Measurements from ENCODE around the gene GNAT2.

Gene GNAT2

DNA sequence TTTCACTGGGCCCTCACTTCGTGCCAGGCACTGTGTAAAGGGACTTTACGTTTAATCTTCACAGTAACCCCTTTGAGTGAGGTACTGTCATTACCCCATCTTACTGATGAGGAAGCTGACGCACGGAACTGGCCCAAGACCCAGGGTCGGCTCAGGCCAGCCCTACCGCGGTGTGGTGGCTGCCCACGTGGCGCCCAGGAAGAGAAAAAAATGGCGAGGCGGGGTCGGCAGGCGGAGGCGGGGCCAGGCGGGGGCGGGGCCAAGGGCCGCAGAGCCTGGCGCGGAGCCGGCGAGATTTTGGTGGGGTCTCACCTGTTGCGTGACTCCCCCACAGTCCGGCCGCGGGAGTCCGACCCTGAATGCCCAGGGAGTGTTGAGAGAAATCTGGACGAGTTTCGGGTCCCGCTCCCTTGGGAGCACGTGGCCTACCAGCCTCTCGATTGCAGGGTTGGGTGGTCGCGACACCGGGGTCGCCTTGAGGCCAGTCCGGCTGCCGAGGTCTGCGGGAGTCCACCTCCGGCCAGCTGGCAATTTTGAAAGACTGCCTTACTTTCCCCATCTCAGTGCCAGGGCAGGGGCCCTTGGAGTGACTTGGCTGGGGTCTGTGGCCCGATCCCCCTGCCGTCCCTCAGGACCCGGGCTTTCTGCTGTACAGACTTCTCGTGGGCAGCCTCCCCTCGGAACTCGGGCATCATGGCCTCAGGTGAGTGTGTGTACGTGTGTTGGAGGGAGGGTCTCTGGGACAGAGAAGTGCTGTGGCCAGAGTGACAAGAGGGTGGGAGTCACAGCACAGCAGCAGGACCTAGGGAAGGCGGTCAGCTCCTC lies at the start of gene GNAT2, which contains the start of gene AMPD2:
Gene GNAT2 (minus strand): TSS at position 41 of the 825 bp plus-strand sequence. CDS start 6,746 bp downstream, outside the sequence.
Gene AMPD2 (plus strand): TSS at position 262 of the 825 bp plus-strand sequence. CDS start 1,339 bp downstream, outside the sequence.
- Histone ChIP-seq H3F3A (ENCODE audit: control insufficient read depth, insufficient read depth) (peaks cover 12% of the 10 kb centered on the region), H3K9me2 (replicated peaks; ENCODE audit: control insufficient read depth, low read length) (no peaks in the 10 kb centered on the region), H3K4me1 (ENCODE audit: control insufficient read depth, low read length) (peaks cover 79% of the 10 kb centered on the region), H4K20me1 (ENCODE audit: control insufficient read depth, insufficient read depth, low read depth, low read length) (no peaks in the 10 kb centered on the region), H3K27me3 (ENCODE audit: control insufficient read depth, low read length) (no peaks in the 10 kb centered on the region), H3K4me2 (ENCODE audit: low read length) (peak within 1 kb of the TSS; percentile 77), H3K4me3 (ENCODE audit: low read length) (peak within 1 kb of the TSS; percentile 81), H3K79me2 (ENCODE audit: control insufficient read depth, low read length) (peaks cover 55% of the 10 kb centered on the region), H3K36me3 (ENCODE audit: control insufficient read depth, low read length) (no peaks in the 10 kb centered on the region), H3K27ac (ENCODE audit: low read depth, low read length) (peak within 1 kb of the TSS; percentile 44), H3K9me3 (ENCODE audit: control insufficient read depth, insufficient read depth, low read length) (no peaks in the 10 kb centered on the region)
- no peak for TF ChIP-seq EZH2phosphoT487 (IDR thresholded peaks at IDR 0.05; ENCODE audit: borderline replicate concordance, low read length)
- TF ChIP-seq CTCF (IDR thresholded peaks at IDR 0.05; ENCODE audit: low read depth, low read length, poor library complexity, severe bottlenecking) = no peak

DNA sequence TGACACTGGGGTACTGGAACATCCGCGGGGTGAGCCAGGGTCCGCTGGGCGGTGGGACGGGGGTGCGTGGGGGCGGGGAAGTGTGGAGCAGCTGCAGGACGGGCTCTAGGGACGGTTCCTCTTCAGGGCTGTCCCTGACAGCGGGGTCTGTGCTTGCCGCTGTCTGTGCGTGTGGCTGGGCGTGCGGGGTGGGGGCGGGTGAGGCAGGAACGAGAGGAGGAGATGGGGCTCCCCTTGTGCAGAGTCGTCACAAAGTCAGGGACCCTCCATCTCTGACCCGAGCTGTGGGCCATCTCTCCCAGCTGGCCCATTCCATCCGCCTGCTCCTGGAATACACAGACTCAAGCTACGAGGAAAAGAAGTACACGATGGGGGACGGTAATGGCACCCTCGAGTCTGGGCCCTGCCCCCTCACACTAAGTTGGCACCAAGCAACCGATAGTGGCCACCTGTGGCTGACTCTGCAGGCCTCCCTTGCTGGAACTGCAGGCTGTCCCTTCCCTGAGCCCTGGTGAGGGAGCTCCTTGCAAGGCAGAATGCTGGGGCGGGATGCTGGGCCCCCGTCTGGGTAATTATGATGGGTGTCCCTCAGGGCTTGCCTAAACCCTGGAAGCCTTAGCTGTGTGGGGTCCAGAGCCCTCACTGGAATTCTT lies 48.8 kb upstream of the GNAT2 start:
- no peaks in the 10 kb centered on the region for H3K79me2 ChIP-seq (ENCODE audit: control insufficient read depth, low read length)
- H3K4me3 ChIP-seq (ENCODE audit: low read length) = peak overlapping the region; percentile 26

DNA sequence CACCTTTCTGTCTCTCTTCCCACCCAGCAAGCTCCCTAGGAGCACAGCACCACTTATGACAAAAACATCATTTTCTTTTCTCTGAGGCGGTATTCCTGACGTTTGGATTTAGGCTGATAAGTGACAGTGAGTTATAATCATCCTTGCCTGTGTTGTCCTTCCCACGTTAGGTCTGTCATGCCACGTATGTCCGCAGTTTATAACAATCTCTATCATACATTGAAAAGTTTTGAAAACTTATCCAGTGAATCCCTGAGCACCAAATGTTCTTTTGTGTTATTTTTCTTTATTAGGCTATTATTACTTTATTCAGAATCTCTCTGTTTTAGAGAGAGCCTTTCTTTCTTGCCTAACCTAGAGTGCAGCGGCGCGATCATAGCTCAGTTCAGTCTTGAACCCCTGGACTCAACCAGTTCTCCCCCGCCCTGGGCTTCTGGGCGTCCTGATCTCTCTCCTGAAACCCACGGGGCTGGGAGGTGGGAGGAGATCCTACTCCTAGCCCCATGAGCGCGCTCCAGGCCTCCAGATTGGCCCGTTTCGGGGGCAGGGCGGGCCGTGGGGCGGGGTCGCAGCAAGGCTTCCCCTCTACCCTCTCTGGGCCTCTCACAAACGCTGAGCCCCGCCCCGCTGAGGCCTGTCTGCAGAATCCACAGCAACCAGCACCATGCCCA lies 48.2 kb upstream of the GNAT2 start, which contains the start of gene GSTM2:
Gene GSTM2 (plus strand): TSS at position 606 of the 671 bp plus-strand sequence. CDS start 59 bp downstream, at position 665.
- Histone ChIP-seq H3K79me2 (ENCODE audit: control insufficient read depth, low read length) (no peaks in the 10 kb centered on the region), H3F3A (ENCODE audit: control insufficient read depth, insufficient read depth) (no peaks in the 10 kb centered on the region), H3K4me2 (ENCODE audit: low read length) (peak within 1 kb of the TSS; percentile 44), H4K20me1 (ENCODE audit: control insufficient read depth, insufficient read depth, low read depth, low read length) (no peaks in the 10 kb centered on the region), H3K4me1 (ENCODE audit: control insufficient read depth, low read length) (peaks cover 4% of the 10 kb centered on the region; the same call in 1 of the 2 replicates), H3K9me2 (replicated peaks; ENCODE audit: control insufficient read depth, low read length) (no peaks in the 10 kb centered on the region), H3K9me3 (ENCODE audit: control insufficient read depth, insufficient read depth, low read length) (no peaks in the 10 kb centered on the region), H3K4me3 (ENCODE audit: low read length) (peak within 1 kb of the TSS; percentile 26), H3K27me3 (ENCODE audit: control insufficient read depth, low read length) (peaks cover 2% of the 10 kb centered on the region; the same call in 1 of the 2 replicates), H3K27ac (ENCODE audit: low read depth, low read length) (no peak within 1 kb of the TSS), H3K36me3 (ENCODE audit: control insufficient read depth, low read length) (no peaks in the 10 kb centered on the region)
- no peak for TF ChIP-seq CTCF (IDR thresholded peaks at IDR 0.05; ENCODE audit: low read depth, low read length, poor library complexity, severe bottlenecking)
- no peak for TF ChIP-seq EZH2phosphoT487 (IDR thresholded peaks at IDR 0.05; ENCODE audit: borderline replicate concordance, low read length)

More for the DNA sequence above, 48.8 kb upstream of the GNAT2 start:
- H4K20me1 ChIP-seq (ENCODE audit: control insufficient read depth, insufficient read depth, low read depth, low read length) = no peaks in the 10 kb centered on the region
- H3K9me2 ChIP-seq (replicated peaks; ENCODE audit: control insufficient read depth, low read length) = no peaks in the 10 kb centered on the region
- peaks cover 2% of the 10 kb centered on the region; the same call in 1 of the 2 replicates for H3K27me3 ChIP-seq (ENCODE audit: control insufficient read depth, low read length)
- H3K4me1 ChIP-seq (ENCODE audit: control insufficient read depth, low read length) = peaks cover 4% of the 10 kb centered on the region; the same call in 1 of the 2 replicates
- H3K27ac ChIP-seq (ENCODE audit: low read depth, low read length) = no peak overlapping the region
- no peaks in the 10 kb centered on the region for H3F3A ChIP-seq (ENCODE audit: control insufficient read depth, insufficient read depth)
- no peaks in the 10 kb centered on the region for H3K36me3 ChIP-seq (ENCODE audit: control insufficient read depth, low read length)
- H3K4me2 ChIP-seq (ENCODE audit: low read length) = peak overlapping the region; percentile 44
- no peaks in the 10 kb centered on the region for H3K9me3 ChIP-seq (ENCODE audit: control insufficient read depth, insufficient read depth, low read length)
- TF ChIP-seq CTCF (IDR thresholded peaks at IDR 0.05; ENCODE audit: low read depth, low read length, poor library complexity, severe bottlenecking) (no peak), EZH2phosphoT487 (IDR thresholded peaks at IDR 0.05; ENCODE audit: borderline replicate concordance, low read length) (no peak)
